Stimulated activated CD4-positive, alpha-beta T cell treated with anti-CD3 and anti-CD28 coated beads, TNF-alpha, amount 100 ng/mL, for 24 hours (primary cell): Measurements from ENCODE around the gene SLC22A23.
A peak's percentile ranks its signal among the peaks of the same experiment; 100 is the strongest.

ENCODE experiments used
- DNase-seq, 3 experiments: peaks; one replicate each; pipeline ENCODE4 v3.0.0-alpha.2; 2020; ENCODE audit warnings: low read depth in 3 of 3

SLC22A23 gene

GRCh38 chr6:3267162-3267561 lies 189.7 kb downstream of the SLC22A23 start:
- DNase-seq, result no peak

GRCh38 chr6:3266170-3266569 lies 190.7 kb downstream of the SLC22A23 start:
- no peak for DNase-seq

- no peak for DNase-seq
Observed at GRCh38 chr6:3265671-3266070, 191.2 kb downstream of the SLC22A23 start.

- no peak for DNase-seq
Observed at GRCh38 chr6:3264356-3264755, 192.5 kb downstream of the SLC22A23 start.

GRCh38 chr6:3263096-3263495 lies 193.8 kb downstream of the SLC22A23 start:
- DNase-seq, result no peak

- no peak for DNase-seq
Observed at GRCh38 chr6:3261921-3262320, 194.9 kb downstream of the SLC22A23 start.

- no peak for DNase-seq
Observed at GRCh38 chr6:3261518-3261820, 195.4 kb downstream of the SLC22A23 start.

GRCh38 chr6:3260772-3261517 lies 195.9 kb downstream of the SLC22A23 start:
- no peak for DNase-seq

GRCh38 chr6:3260296-3260695 lies 196.6 kb downstream of the SLC22A23 start:
- no peak for DNase-seq

GRCh38 chr6:3259491-3259958 lies 197.3 kb downstream of the SLC22A23 start:
- DNase-seq, result peak in 1 of 3 experiments; percentile 31

- DNase-seq, result peak; percentile 90 to 94 (median 91)
Observed at GRCh38 chr6:3258720-3259490, 197.9 kb downstream of the SLC22A23 start, which contains the start of gene PSMG4. PSMG4 (plus strand) TSS chr6:3258947; CDS start chr6:3259023, 76 bp downstream.

- DNase-seq, result no peak
Observed at GRCh38 chr6:3258201-3258600, 198.6 kb downstream of the SLC22A23 start.

- no peak for DNase-seq
Observed at GRCh38 chr6:3253597-3253961, 203.3 kb downstream of the SLC22A23 start.

- no peak for DNase-seq
Observed at GRCh38 chr6:3252861-3253596, 203.8 kb downstream of the SLC22A23 start.

GRCh38 chr6:3252369-3252768 lies 204.5 kb downstream of the SLC22A23 start:
- DNase-seq, result no peak

GRCh38 chr6:3251462-3252314 lies 205.2 kb downstream of the SLC22A23 start:
- peak; percentile 61 to 83 (median 66) for DNase-seq

GRCh38 chr6:3250231-3250675 lies 206.6 kb downstream of the SLC22A23 start:
- DNase-seq, result no peak

GRCh38 chr6:3249821-3250220 lies 207.0 kb downstream of the SLC22A23 start:
- no peak for DNase-seq

- DNase-seq, result no peak
Observed at GRCh38 chr6:3247255-3248146, 209.3 kb downstream of the SLC22A23 start.

GRCh38 chr6:3245216-3245615 lies 211.6 kb downstream of the SLC22A23 start:
- DNase-seq, result no peak
